ENCODE data around the gene SQSTM1.

- TF ChIP-seq EZH2 (IDR thresholded peaks at IDR 0.05; ENCODE audit: insufficient read depth, poor library complexity, severe bottlenecking) (no peak), EZH2phosphoT487 (IDR thresholded peaks at IDR 0.05; ENCODE audit: insufficient read depth, low read depth) (no peak)
These were observed 52.3 kb downstream of the SQSTM1 start for GRCh38 chr5:179872828-179873575.

Measured in GM23248 (cell line).